GM19463 (cell line): Measurements from ENCODE around the gene CBX7.

ENCODE experiments used
- ATAC-seq: cut with Tn5 transposase; IDR thresholded peaks from one replicate; pipeline ENCODE4 v1.9.1; 2021; ENCODE audit warnings: mild to moderate bottlenecking, moderate library complexity; ENCODE audit not compliant: unreplicated experiment

Gene CBX7

GRCh38 chr22:39148026-39148726, 4.3 kb downstream of the CBX7 start:
- ATAC-seq, result no peak

GRCh38 chr22:39147335-39148025, 5.0 kb downstream of the CBX7 start:
- ATAC-seq, result no peak

GRCh38 chr22:39146256-39147101, 6.0 kb downstream of the CBX7 start:
- no peak for ATAC-seq

- ATAC-seq, result no peak
Observed at GRCh38 chr22:39144101-39144767, 8.2 kb downstream of the CBX7 start.

GRCh38 chr22:39142088-39142680, 10.3 kb downstream of the CBX7 start:
- no peak for ATAC-seq

GRCh38 chr22:39139933-39140332, 12.5 kb downstream of the CBX7 start:
- no peak for ATAC-seq

- no peak for ATAC-seq
Observed at GRCh38 chr22:39138357-39138997, 14.0 kb downstream of the CBX7 start.

- no peak for ATAC-seq
Observed at GRCh38 chr22:39136317-39136716, 16.2 kb downstream of the CBX7 start.

GRCh38 chr22:39135092-39135896, 17.2 kb downstream of the CBX7 start:
- no peak for ATAC-seq

GRCh38 chr22:39134366-39135091, 18.0 kb downstream of the CBX7 start:
- no peak for ATAC-seq

- ATAC-seq, result no peak
Observed at GRCh38 chr22:39133871-39134270, 18.6 kb downstream of the CBX7 start.

- ATAC-seq, result no peak
Observed at GRCh38 chr22:39132871-39133524, 19.5 kb downstream of the CBX7 start.

- no peak for ATAC-seq
Observed at GRCh38 chr22:39132281-39132680, 20.2 kb downstream of the CBX7 start.

GRCh38 chr22:39130892-39131855, 21.3 kb downstream of the CBX7 start:
- no peak for ATAC-seq

GRCh38 chr22:39130152-39130704, 22.3 kb downstream of the CBX7 start:
- no peak for ATAC-seq

- ATAC-seq, result no peak
Observed at GRCh38 chr22:39129746-39130145, 22.7 kb downstream of the CBX7 start.

- no peak for ATAC-seq
Observed at GRCh38 chr22:39129081-39129480, 23.4 kb downstream of the CBX7 start.
